AG09319 (cell line): ENCODE results near the gene NDUFB2.
"Not testable (repeated sequence)": the region's sequence is repeated elsewhere in the genome, so short reads cannot be mapped to it uniquely, and the experiment has no call there.

Experiments used
- DNase-seq: peaks from one replicate; pipeline ENCODE4 v3.0.0-alpha.2; 2010; ENCODE audit warnings: low read depth; ENCODE audit errors: extremely low read depth
- TF ChIP-seq, protein P1 (sequence below): IDR thresholded peaks from 2 replicates; pipeline ENCODE4 v1.5.1; 2011; ENCODE audit warnings: low read depth, mild to moderate bottlenecking, inconsistent platforms, low read length, moderate library complexity

Gene NDUFB2

DNA sequence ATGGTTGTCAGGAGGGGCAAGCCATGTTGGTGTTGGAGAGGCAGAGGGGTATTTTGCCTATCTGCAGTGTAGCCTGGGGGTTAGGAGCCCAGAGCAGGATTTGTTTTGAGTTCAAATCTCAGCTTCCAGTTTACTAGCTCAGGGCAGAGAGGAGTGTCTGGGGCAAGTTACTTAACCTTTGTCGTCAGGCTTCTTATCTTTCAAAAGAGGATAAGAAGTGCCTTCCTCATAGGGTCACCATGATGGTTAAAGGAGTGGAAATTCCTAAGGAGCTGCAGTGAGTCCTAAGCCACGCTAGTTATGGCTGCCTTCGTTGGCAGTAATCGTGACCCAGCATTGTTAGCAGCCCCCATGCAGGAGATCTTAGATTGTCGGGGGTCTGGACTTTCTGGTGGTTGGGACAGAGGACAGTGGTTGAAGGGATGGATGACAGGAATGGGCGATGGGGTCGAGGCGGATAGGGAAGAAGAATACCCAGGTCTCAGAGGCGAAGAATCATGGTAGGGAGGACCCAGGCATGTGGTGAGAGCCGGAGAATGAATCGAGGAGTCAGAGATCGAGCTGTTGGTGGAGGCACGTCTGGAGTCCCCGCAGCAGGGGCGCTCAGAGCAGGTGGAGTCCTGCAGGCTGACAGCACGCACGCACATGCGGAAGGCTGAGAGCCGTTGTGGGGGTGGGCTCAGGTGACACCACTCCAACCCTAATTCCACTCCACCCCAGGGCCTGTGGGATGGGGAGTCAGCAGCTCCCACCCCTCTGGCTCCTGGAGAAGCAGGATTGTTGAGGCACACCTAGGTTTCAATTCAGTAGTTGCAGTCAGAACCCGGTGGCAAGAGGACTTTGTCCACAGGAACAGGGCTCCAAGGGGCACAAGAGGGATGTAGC is 12.2 kb upstream of the NDUFB2 start:
- TF ChIP-seq, protein P1, sequence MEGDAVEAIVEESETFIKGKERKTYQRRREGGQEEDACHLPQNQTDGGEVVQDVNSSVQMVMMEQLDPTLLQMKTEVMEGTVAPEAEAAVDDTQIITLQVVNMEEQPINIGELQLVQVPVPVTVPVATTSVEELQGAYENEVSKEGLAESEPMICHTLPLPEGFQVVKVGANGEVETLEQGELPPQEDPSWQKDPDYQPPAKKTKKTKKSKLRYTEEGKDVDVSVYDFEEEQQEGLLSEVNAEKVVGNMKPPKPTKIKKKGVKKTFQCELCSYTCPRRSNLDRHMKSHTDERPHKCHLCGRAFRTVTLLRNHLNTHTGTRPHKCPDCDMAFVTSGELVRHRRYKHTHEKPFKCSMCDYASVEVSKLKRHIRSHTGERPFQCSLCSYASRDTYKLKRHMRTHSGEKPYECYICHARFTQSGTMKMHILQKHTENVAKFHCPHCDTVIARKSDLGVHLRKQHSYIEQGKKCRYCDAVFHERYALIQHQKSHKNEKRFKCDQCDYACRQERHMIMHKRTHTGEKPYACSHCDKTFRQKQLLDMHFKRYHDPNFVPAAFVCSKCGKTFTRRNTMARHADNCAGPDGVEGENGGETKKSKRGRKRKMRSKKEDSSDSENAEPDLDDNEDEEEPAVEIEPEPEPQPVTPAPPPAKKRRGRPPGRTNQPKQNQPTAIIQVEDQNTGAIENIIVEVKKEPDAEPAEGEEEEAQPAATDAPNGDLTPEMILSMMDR: no peak

DNA sequence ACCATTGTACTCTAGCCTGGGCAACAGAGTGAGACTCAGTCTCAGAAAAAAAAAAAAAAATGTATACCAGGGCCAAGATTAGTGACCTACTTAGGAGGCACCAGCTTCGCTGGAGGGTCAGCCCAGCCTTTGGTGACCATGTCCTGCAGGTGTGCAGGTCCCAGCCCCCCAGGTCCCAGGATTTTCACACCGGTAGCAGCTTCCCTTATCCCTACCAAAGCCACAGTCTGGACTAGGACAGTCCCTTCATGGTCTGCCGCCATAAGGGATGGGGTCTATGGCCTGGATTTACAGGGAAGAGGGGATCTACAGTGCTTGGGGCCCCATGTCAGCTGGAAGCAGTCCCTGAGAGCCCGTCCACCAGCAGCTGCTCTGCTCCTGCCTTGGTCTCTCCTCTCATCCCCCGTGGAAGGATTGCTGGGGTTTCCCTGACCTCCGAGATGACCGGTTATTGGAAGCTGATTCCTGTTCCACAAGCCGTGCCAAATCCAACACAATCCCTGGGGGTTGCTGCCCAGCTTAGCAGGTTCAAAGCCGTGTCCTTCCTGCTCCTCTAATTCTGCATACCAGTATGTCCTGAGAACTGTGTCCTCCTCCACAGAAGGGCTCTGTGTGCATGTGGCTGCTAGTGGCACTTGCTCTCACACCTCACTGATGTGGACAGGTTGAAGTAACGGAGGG is 11.0 kb upstream of the NDUFB2 start:
- DNase-seq: no peak
- TF ChIP-seq, protein P1: no peak

More for the DNA sequence above, 12.2 kb upstream of the NDUFB2 start:
- no peak for DNase-seq

DNA sequence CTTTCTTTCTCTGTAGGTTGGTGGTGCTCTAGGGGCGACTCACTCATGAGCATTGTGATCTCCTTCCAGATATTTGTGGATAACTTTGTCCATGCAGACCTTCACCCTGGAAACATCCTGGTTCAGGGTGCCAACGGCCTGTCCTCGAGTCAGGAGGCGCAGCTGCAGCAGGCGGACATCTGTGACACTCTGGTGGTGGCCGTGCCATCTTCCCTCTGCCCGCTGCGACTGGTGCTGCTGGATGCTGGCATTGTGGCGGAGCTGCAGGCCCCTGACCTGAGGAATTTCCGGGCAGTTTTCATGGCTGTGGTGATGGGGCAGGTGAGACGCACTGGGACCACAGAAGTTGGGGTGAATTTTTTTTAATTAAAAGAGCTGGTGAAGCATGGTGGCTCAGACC is 9.6 kb upstream of the NDUFB2 start:
- DNase-seq: no peak
- TF ChIP-seq, protein P1: no peak

DNA sequence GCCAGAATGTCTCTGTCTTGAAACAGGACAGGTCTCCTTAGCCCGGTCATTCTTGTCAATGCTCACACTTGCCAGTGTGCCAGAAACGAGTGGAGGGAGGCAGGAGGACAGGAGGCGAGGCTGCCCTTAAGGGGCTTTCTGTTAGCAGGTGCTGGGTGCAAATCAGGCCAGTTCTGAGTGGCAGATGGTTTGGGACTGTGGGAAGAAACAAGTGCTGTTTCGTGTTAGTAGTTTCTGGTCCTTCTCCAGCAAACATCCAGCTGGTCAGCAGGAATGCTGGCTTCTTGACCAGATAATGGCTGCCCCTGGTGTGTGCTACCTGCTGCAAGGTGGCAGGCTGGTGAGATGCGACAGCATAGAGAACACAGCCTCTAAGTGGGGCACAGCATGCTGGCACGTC is 8.2 kb upstream of the NDUFB2 start:
- TF ChIP-seq, protein P1: no peak

DNA sequence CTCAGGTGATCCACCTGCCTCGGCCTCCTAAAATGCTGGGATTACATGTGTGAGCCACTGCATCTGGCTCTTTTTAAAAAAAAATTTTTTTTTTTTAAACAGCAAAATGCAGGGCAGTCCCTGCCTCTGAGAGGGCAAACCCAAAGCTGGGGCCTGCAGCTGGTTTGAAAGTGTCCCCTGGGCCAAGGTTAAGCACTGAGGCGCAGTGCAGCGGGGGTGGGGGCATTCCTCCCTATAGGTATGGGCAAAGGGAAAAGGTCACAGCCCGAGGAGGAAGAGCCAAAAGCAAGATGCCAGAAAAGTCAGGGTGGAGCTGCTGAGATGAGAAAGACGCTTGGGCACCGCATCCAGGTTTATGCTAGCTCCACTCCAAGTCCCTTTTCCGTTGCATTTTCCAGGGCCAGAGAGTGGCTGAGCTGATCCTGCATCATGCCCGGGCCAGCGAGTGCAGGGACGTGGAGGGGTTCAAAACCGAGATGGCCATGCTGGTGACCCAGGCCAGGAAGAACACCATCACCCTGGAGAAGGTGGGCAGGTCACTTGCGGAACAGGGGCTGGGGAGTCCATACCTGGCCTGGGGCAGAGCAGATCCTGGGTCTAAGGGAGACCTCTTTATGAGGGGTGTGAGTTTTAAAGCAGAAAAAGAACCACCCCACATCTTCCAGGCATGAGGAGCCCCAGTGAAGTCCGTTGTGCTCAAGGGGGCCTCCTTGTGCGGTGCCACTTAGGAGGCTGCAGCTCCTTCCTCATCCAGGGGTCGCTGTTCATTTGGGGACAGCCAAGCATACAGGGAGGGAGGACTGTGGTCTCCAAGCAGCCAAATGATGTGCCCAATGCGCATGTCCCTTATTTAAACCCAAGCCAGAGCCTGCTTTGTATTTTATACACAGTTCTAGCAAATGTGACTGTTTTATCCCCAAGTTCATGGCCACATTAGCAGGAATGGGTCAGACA is 7.0 kb upstream of the NDUFB2 start:
- TF ChIP-seq, protein P1: no peak
- no peak for DNase-seq

More for the DNA sequence above, 8.2 kb upstream of the NDUFB2 start:
- DNase-seq: no peak

DNA sequence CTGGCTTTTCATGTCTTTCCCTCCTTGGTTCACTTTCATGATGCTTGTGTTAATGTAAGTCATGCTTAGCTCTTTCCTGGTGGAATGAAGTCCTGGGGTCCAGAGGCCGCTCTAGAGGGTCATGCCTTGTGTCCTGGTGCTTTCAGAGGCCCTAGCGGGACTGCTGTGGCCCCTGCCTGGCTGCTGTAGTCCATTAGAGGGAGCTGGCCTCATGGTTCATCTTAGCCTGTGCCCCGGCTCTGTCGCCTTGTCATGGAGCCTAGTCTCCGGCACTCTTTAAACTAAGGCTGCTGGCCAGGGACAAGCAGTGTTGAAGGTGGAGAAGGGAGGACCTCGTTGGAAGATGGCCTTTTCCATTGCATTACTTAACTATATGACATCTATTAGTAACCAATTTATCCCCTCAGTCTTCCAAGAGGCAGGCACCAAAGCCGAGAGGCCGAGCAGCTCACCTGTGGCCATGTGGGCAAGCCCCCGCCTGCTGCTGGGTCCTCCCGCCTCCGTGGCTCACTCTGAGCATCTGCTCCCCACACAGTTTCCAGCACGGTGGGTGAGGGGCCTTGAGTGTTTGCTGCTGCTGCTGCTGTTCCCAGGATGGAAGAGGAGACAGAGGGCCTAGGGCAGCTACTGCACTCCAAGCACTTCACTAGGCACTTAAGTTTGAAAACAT is 5.0 kb upstream of the NDUFB2 start:
- no peak for DNase-seq
- TF ChIP-seq, protein P1: no peak

DNA sequence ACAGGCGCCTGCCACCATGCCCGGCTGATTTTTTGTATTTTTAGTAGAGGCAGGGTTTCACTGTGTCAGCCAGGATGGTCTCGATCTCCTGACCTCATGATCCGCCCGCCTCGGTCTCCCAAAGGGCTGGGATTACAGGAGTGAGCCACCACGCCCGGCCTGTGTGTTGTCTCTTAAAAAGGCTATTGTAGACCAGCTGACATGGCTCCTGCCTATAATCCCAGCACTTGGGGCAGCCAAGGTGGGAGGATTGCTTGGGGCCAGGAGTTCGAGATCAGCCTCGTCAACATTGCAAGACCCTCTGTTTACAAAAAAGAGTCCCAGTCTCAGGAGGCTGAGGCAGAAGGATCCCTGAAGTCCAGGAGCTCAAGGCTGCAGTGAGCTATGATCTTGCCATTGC is 2.7 kb upstream of the NDUFB2 start:
- not testable (repeated sequence) for DNase-seq
